Thymus (tissue), 11 donors: Measurements from ENCODE around the gene TIAL1. TPM values are rescaled to one million over a fixed set of nuclear protein-coding genes. Genes with fewer than 3 reads are reported as not detected.
"Not testable (repeated sequence)": the region's sequence is repeated elsewhere in the genome, so short reads cannot be mapped to it uniquely, and the experiment has no call there.

Source experiments
- DNase-seq, 9 donors: peaks; one replicate each; pipeline ENCODE4 v3.0.0-alpha.2; 2013; ENCODE audit warnings: low spot score in 9 of 9, low read depth in 6 of 9, missing footprints in 1 of 9
- H3K27ac ChIP-seq, 2 donors: one replicate each; pipeline ENCODE4 v1.5.1; 2013; ENCODE audit warnings: control low read depth in 1 of 2, low read depth in 1 of 2, low read length in 1 of 2, mild to moderate bottlenecking in 1 of 2, moderate library complexity in 1 of 2
- H3K27me3 ChIP-seq, 2 donors: one replicate each; pipeline ENCODE4 v1.5.1; 2013; ENCODE audit warnings: low read length in 1 of 2; ENCODE audit not compliant: control insufficient read depth in 2 of 2, insufficient read depth in 1 of 2
- H3K36me3 ChIP-seq, 2 donors: one replicate each; pipeline ENCODE4 v1.5.1; 2013; ENCODE audit warnings: low read length in 1 of 2, mild to moderate bottlenecking in 1 of 2, moderate library complexity in 1 of 2; ENCODE audit not compliant: control insufficient read depth in 2 of 2, insufficient read depth in 2 of 2
- H3K4me1 ChIP-seq, 2 donors: one replicate each; pipeline ENCODE4 v1.5.1; 2013; ENCODE audit warnings: low read length in 2 of 2; ENCODE audit not compliant: control insufficient read depth in 2 of 2, insufficient read depth in 2 of 2
- H3K4me3 ChIP-seq, 2 donors: one replicate each; pipeline ENCODE4 v1.5.1; 2013; ENCODE audit warnings: low read length in 2 of 2, control low read depth in 1 of 2, mild to moderate bottlenecking in 1 of 2
- H3K9me3 ChIP-seq, 2 donors: one replicate each; pipeline ENCODE4 v1.5.1; 2013; ENCODE audit warnings: low read length in 1 of 2, mild to moderate bottlenecking in 1 of 2; ENCODE audit not compliant: control insufficient read depth in 2 of 2, insufficient read depth in 1 of 2
- WGBS: extraction: QIAGEN DNeasy Blood & Tissue Kit; methylation state at CpG from one replicate; pipeline ENCODE4 v1.1.7; 2013; 5-methylcytosine and 5-hydroxymethylcytosine counted together
- polyA plus RNA-seq: library from polyadenylated mRNA; stranded (reverse); fragments of 200-250 nt; gene quantifications from one replicate; pipeline ENCODE4 v1.2.3, GENCODE V29; 2013
- total RNA-seq: library from RNA; stranded (reverse); fragments of 120-200 nt; gene quantifications from one replicate; pipeline ENCODE4 v1.2.4, GENCODE V29; 2013
- donor health status: healthy.

Gene TIAL1
- total and polyA plus RNA-seq, 2 donors = 42.6 to 128 TPM

GRCh38 chr10:119531067-119531466 is 65.7 kb downstream of the TIAL1 start:
- H3K4me1 ChIP-seq = peaks cover 12 to 14% of the 10 kb centered on the region in 2 donors
- no peak for DNase-seq
- H3K9me3 ChIP-seq = no peaks in the 10 kb centered on the region
- no peaks in the 10 kb centered on the region for H3K27me3 ChIP-seq
- no peak overlapping the region for H3K4me3 ChIP-seq
- 92% methylated on average over 1 of the region's 1 CpG for WGBS
- peaks cover 14 to 23% of the 10 kb centered on the region in 2 donors for H3K36me3 ChIP-seq
- H3K27ac ChIP-seq = no peak overlapping the region

GRCh38 chr10:119528663-119529237 is 68.0 kb downstream of the TIAL1 start:
- not testable (repeated sequence) for H3K27me3 ChIP-seq, DNase-seq, H3K4me1 ChIP-seq, H3K27ac ChIP-seq, H3K4me3 ChIP-seq, H3K9me3 ChIP-seq
- H3K36me3 ChIP-seq = peaks cover 30 to 39% of the 10 kb centered on the region in 2 donors
- WGBS = 92% methylated on average over 8 of the region's 8 CpGs

- peaks cover 44 to 57% of the 10 kb centered on the region in 2 donors for H3K36me3 ChIP-seq
- H3K27ac ChIP-seq = no peak overlapping the region
- peaks cover under 1 to 2% of the 10 kb centered on the region in 2 donors for H3K4me1 ChIP-seq
- no peak for DNase-seq
- WGBS = 90% methylated on average over 18 of the region's 18 CpGs
- no peaks in the 10 kb centered on the region for H3K9me3 ChIP-seq
- no peaks in the 10 kb centered on the region for H3K27me3 ChIP-seq
- no peak overlapping the region for H3K4me3 ChIP-seq
Measured at GRCh38 chr10:119526621-119527592, 69.9 kb downstream of the TIAL1 start.

GRCh38 chr10:119526149-119526548 is 70.6 kb downstream of the TIAL1 start:
- Histone ChIP-seq H3K36me3 (peaks cover 46 to 61% of the 10 kb centered on the region in 2 donors), H3K9me3 (no peaks in the 10 kb centered on the region), H3K27ac (no peak overlapping the region), H3K27me3 (no peaks in the 10 kb centered on the region), H3K4me1 (peaks cover 0 to 2% of the 10 kb centered on the region in 2 donors), H3K4me3 (no peak overlapping the region)
- WGBS = 93% methylated on average over 1 of the region's 1 CpG
- no peak for DNase-seq

GRCh38 chr10:119525116-119525515 is 71.6 kb downstream of the TIAL1 start:
- DNase-seq = no peak
- Histone ChIP-seq H3K36me3 (peaks cover 52 to 67% of the 10 kb centered on the region in 2 donors), H3K9me3 (no peaks in the 10 kb centered on the region), H3K4me1 (no peaks in the 10 kb centered on the region), H3K27me3 (no peaks in the 10 kb centered on the region), H3K27ac (no peak overlapping the region), H3K4me3 (no peak overlapping the region)
- 96% methylated on average over 5 of the region's 5 CpGs for WGBS

- Histone ChIP-seq H3K9me3 (no peaks in the 10 kb centered on the region), H3K4me3 (no peak overlapping the region), H3K4me1 (no peaks in the 10 kb centered on the region), H3K27ac (no peak overlapping the region), H3K27me3 (no peaks in the 10 kb centered on the region), H3K36me3 (peaks cover 52 to 72% of the 10 kb centered on the region in 2 donors)
- DNase-seq = no peak
- 95% methylated on average over 13 of the region's 13 CpGs for WGBS
Measured at GRCh38 chr10:119524720-119525070, 72.1 kb downstream of the TIAL1 start.

GRCh38 chr10:119523895-119524719 is 72.7 kb downstream of the TIAL1 start:
- Histone ChIP-seq H3K4me3 (no peak overlapping the region), H3K27me3 (no peaks in the 10 kb centered on the region), H3K36me3 (peaks cover 52 to 72% of the 10 kb centered on the region in 2 donors), H3K4me1 (peaks cover under 1 to 5% of the 10 kb centered on the region in 2 donors), H3K9me3 (no peaks in the 10 kb centered on the region), H3K27ac (no peak overlapping the region)
- DNase-seq = no peak
- 96% methylated on average over 19 of the region's 19 CpGs for WGBS
